GM21390 (cell line): Measurements from ENCODE around the gene ENC1.

ENCODE experiments used
- ATAC-seq: cut with Tn5 transposase; IDR thresholded peaks from one replicate; pipeline ENCODE4 v1.9.1; 2021; ENCODE audit not compliant: unreplicated experiment

ENC1 gene

DNA sequence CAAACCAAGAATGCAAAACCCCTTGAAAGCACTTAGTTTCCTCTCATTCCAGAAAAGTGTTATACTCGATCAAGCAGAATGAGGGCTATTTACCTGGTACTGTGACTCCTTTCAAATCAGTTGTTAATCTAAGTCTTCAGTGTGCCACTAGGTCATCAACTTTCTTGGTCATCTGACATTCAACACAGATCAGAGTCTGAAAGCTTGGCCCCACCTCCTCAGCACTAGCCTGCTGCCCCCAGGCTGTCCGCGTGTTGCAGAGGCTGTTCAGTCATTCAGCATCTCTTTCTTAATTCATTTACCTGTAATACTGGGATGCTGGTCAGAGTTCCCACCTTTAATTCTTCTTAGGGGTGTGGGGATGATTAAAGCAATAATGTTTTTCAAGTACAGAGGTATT is 28.5 kb downstream of the ENC1 start:
- no peak for ATAC-seq

DNA sequence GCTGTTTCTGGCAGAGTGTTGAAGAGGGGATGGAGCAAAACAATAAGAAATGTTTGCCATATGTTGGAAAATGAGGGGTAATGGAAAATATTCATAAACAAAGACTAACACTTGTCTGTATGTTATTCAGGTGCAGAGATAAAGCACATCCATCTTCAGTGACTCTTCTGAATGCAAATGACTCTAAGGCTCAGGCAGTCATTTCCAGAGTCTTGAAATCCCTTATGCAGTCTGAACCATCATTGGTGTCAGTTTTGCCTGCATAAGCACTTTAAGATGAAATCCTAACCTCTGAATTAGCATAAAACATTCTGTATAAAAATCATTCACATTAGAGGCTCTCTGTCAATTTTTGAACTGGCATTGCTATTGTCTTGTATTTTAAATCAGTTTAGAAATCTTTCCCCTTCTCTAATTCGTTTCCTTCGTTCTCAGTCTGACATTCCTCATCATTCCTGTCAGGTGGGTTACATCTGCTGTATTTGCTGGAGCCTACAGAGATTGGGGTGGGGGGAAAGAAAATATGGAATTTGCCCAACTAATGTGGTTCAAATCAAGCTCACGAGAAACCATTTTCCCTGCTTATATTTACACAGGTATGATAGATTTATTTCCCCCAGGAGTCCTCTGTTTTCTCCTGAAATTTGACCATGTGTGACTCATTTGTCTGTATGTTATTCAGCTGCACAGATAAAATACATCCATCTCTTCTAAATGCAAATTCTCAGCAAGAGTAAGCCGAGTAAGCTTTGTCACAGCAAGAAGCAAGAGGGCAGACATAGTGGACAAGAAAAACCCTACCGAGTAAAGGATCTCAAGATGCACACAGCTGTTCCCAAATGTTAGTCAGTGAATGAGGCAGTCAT is 31.6 kb downstream of the ENC1 start:
- no peak for ATAC-seq

DNA sequence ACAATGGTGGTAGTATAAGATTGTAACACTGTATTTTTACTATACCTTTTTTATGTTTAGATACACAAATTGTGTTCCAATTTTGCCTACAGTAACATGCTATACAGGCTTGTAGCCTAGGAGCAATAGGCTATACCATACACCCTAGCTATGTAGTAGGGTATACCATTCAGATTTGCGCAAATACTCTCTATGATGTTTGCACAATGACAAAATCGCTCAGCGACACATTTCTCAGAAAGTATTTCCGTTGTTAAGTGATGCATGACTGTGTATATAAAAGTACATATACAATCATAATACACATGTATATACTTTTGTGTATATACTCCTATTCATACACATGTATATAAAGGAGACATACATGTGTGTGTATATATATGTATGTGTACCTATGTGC is 34.8 kb downstream of the ENC1 start:
- ATAC-seq: no peak

DNA sequence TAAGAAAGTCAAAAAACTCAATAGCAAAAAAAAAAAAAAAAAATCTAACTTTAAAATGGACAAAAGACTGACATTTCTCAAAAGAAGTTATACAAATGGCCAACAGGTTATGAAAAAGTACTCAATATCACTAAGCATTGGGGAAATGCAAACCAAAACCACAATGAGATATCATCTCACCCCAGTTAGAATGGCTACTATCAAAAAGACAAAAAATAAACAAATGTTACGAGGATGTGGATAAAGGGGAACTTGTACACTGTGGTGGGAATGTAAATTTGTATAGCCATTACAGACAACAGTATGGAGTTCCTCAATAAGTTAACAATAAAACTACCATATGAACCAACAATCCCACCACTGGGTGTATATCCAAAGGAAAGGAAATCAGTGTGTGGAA is 37.2 kb downstream of the ENC1 start:
- ATAC-seq: no peak

DNA sequence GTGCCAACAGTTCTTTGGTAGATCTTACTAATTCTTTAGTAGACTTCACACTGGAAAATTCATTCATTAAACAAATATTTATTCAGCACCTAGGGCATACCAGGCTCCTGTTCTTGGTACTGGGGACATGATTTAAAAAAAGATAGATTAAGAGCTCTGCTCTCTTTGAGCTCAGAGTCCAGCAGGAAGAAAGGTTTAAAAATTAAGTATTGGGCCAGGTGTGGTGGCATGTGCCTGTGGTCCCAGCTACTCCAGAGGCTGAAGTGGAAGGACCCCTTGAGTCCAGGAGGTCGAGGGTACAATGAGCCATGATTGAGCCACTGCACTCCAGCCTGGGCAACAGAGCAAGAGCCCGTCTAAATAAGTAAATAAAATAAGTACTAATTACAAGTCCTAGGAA is 41.4 kb downstream of the ENC1 start:
- no peak for ATAC-seq

DNA sequence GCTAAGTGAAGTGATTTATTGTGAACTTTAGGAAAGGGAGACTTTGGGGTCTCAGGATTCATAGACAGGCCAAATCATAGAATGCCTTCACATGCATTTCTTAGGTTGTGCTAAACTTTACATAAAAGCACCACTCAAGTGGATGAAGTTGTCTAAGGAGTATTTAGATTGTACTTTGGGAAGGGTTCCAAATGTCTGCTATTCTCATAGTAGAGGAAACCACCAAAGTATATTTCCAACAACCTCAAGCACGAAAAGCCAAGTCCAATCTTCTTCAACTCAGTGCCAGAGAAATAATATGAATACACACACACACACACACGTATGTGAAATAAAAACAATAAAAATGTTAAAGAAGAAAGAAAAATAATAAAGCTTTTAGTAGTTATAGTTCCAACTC is 41.8 kb downstream of the ENC1 start:
- no peak for ATAC-seq

DNA sequence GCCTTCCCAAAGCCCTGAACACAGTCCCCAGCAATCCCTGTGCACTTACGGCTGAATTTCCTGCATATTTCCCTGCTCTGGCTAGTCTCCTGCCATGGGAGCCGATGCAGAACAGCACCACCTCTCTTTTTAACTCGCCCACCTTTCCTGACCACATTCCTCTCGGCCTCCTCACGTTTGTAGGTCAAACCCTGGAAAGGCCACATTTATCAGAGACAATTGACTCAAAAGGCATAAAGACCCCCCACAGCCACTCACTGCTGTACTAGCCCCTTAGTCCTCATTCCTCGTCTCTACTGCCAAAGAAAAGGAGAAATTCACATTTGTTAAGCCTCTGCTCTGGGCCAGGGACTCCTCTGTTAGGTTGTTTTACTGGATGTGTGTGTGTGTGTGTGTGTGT is 43.6 kb downstream of the ENC1 start:
- no peak for ATAC-seq

DNA sequence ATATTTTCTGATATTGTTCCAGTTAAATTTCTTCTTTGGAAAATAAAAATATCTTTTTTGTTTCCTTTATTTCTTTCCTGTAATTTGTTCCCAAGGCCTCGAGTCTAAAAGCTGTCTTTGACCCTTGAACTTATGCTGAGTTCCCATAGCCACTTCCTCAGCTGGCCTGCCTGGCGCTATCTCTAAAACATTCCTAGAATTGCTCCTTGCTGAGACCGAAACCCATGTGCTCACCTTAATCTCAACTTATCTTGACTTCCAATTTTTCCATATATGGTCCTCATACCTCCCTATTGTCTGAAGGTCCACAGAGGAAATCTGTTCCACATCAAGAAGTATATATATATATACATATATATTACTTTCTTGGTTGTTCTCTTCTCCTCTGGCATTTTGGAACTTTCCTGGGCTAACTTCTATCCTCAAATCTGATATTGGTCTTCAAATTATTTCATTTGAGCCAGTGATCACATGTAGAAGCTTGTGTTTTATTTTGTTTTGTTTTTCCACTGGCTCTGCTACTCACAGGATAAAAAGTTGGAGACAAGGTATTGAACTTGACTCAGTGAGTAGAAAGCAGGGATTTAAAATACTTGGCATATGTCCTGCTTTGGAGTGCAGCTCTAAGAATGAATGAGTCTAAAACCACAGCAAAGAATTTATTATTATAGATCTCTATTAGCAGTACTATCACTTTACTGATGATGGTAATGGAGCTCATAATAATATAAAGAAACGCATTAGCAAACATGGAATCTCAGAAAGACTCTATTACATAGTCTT is 45.2 kb downstream of the ENC1 start:
- no peak for ATAC-seq

DNA sequence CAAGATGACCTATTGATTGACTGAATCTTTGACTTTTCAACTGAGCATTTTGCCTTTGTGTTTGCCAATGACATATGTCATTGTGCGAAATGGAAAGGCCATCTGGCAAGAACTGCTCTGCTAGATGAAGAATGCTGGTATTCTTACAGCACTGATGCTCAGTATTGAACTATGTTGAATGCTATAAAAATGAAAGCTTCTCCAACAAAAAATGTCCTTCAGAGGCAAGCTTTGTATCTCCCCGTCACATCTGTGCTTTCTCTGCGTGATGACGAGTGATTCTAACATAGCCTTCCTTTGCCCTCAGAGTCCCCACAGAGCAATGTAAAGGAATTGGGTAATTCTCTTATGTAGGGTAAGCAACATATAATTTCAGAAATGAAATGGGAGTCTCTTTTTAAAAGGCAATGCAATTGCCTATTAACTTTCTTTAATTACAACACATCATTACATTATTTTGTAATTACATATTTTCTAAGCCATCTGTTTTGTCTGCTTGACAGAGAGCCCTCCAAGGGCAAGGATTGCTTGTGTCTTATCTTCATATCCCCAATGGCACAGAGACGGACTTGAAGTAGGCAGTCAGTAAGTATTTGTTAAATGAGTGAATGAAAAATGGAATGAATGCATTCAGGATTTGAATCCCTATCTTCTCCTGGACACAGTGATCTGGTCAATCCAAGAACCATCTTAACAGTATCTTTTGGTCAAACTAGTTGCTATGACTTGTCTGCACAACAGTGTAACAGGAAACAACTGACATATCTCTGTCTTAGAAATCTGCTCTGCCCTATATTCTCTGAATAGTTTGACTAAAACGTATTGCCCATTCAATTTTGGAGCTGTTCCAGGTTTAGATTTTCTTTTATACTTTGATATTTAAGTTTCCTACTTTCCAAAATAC is 46.1 kb downstream of the ENC1 start:
- no peak for ATAC-seq

DNA sequence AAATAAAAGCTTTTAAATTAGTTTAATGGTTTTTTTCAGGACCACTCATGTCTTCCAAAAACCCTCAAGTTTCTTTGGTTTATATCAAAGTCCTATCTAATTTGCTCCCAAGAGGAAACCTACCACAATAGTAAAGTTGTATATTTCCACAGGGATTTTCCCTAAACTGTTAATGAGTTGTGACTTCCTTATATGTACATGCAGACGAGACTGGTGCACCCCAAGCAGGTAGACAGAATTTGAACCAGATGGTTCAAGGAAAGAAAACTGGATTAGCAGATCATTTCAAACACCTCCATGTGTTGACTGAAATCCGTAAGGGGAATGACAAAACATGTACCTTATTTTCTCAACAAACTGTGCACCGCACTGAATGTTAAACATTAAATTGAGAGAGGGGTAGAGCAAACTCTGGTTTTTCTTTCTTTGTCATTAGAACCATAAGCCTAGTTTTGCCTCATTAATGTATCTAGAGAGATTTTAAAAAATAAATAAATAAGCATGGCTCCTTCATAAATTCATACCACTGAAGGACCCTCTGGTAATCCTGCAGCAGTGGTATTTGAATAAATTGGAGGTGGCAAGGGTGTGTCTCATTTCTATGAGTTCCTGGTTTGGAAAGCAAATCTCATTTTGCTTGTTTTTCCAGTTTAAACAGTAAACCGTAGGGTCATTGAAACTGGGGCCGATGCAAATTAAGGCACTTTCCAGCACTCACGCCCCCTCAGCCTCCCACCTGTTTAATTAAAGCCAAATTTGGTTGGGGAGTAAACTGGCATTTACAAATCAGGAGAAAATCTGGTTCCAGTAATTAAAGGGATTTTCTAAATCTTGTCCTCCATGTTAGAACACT is 51.1 kb downstream of the ENC1 start:
- no peak for ATAC-seq

DNA sequence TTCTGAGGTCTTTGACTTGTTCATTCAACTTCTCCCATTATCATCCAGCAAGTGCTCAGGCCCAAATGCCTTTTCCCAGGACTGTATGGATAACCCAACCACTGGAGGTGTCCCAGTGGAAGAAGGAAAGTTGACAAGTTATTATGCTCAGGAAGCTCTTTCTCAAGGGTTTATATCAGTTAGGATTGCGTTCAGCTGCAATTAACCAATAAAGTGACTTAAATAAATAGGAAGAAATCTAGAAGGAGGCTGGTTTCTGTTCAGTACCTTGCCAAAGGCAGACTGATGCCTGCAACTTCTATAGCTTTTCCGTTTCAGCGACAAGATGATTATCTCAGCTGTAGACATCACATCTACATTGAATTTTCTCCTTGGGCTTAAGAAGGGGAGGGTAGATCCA is 52.1 kb downstream of the ENC1 start:
- ATAC-seq: no peak

DNA sequence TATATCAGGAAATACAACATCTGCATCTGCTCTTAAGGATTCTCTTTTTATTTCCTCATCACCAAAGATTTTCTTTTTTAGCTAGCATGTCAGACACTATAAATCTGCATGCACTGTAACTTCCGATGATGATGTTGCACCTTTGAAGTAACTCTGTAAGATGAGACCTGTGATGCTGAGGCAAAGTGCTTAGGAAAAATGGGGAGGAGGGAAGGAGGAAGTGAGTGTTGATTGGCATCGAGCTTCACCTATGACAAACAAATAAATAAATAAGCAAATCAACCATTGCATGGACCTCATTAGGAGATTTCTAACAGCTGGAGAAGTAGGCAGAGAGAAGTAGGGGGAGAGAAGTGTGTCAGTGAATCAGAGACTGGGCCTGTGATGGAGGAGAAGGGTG is 52.6 kb downstream of the ENC1 start:
- no peak for ATAC-seq

DNA sequence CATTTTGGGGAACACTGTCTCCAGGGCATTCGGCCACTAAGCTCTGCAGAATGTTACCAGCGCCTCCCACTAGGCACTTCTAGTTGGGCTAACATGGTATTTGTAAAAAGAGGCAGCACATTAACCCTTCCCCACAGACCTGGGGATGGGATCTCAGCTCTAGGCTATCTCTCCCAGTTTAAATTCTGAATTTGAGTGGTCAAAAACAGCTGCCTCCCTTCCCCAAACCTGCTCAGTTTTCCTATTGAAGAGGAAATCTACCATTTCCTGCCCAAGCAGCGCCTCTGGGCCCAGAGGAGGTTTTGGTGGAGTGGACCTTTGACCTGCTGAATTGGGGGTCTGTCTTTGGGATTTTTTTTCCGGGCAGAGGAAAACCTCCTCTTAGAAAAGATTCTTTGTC is 53.2 kb downstream of the ENC1 start:
- no peak for ATAC-seq

DNA sequence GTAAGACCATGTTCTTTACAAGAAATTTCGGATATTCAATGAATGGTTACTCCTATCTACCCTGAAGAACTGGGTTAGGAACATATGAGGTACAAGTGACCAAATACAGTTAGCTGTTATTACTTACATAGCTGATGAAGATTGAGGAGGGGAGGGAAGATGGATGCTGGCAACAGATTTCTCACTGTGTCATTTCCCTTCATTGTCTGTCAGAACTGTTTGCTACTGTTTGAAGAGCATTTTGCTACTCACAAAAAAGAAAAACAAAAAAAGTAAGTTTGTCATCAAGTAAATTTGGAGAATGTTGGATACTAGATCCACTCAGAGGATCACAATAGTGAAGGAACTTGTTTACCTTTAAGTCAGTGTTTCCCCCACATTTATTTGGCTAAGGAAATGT is 53.7 kb downstream of the ENC1 start:
- no peak for ATAC-seq

DNA sequence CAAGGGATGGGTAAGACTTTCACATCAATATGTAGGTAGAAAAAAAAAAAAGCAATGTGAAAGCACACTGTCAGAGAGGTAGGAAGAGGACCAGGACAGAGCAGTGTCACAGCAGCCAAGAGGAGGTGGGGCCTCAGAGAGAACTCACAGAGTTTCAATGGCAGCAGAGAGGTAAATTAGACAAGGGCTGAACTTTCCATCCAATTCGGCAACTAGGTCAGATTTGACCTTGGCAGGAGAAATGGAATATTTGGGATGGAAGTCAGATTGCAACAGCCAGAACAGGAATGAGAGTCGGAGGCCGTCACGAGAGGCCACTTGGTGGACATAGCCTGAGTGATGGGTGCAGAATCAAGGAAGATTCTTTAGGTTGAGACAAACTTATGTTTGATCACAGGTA is 57.7 kb downstream of the ENC1 start:
- ATAC-seq: no peak

DNA sequence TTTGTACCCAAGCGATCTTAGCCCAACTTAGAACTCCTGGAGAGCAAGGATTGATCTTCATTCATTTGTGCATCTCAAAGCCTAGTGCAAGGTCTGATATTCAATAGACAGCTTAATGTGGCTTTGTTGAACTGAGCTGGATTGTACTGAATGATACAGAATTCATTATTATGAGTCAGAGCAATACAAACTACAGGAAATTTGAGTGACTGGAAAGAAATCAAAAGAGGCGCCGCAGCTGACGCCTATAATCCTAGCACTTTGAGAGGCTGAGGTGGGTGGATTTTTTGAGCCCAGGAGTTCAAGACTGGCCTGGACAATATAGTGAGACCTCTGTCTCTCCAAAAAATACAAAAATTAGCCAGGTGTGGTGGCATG is 58.6 kb downstream of the ENC1 start:
- no peak for ATAC-seq

DNA sequence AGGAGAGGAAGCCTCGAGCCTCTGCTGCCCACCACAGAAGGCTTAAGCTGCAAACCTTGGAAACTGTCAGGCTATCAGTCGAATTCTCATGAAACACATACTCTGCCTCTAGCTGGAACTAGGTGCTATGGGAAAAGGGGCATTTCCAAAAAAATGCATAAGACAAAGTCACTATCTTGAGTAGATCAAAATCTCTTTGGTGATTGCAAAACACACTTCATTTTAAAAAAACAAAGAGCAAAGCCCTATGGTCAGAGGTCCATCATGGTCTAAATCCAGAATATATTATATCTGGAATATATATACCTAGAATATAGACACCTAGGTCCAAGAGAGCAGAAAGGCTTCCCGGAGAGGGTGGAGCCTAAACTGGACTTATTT is 59.8 kb downstream of the ENC1 start:
- no peak for ATAC-seq

DNA sequence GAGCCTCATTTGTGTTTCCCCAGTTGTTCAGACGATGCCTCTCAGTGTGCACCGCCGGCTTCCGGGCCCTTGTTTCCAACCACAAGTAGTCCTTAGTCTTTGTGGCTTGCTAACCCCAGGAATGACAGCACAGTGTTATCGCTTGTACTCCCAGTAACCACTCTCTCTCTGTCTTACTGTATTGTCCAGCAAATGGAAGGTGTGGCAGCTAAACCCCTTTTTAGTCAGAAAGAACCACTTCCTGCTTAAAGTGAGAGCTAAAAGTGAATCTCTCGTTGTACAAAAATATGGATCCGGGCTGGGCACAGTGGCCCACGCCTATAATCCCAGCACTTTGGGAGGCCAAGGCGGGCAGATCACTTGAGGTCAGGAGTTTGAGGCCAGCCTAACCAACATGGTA is 61.3 kb downstream of the ENC1 start:
- ATAC-seq: peak; percentile 76

DNA sequence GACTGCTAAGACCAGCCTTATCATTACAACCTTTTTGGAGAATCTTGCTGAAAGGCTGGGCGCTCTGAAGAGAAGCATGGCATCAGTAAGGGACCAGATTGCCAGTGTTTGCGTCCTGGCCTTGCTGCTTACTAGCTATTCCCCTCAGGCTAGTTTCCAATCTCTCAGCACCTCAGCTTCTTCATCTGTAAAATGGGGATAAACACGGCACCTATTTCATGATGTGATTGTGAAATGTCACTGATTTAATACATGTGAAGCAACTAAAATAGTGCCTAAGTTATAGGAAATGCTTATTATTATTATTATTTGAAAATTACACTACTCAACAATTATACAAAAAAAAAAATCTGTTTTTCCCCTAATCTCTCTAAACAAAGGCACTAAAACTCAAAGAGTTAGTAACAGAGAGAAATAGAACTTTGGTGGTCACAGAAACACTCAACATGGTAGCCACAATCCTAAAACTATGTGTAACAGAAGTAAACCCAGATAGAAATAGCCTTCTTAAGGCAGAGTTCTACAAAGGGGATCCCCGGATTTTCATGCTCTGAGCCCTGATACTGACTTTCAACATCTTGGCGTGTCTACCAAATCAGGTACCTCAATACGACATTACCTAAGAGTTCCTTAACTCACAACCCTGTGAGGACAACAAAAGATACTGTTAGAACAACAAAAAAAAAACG is 62.0 kb downstream of the ENC1 start:
- no peak for ATAC-seq
